ENCODE results near the gene CCDC74A.
"Not testable (repeated sequence)": the region's sequence is repeated elsewhere in the genome, so short reads cannot be mapped to it uniquely, and the experiment has no call there.

GRCh38 chr2:131536841-131537240 is 9.2 kb downstream of the CCDC74A start:
- TF ChIP-seq EZH2 (IDR thresholded peaks at IDR 0.05; ENCODE audit: low read depth); CTCF (conservative IDR thresholded peaks at IDR 0.05): not testable (repeated sequence)
